SK-N-SH (cell line): ENCODE data around the gene CYBRD1.

Experiments
- EP300 ChIP-seq, 2 experiments: IDR thresholded peaks; 2 replicates each; pipeline versions ENCODE4 v1.4.0 to v1.6.1; 2012; ENCODE audit warnings: borderline replicate concordance in 1 of 2, low read depth in 1 of 2, low read length in 1 of 2
- TEAD4 ChIP-seq: IDR thresholded peaks from 2 replicates; pipeline ENCODE4 v1.4.0; 2012; ENCODE audit warnings: mild to moderate bottlenecking, borderline replicate concordance; ENCODE audit not compliant: insufficient read depth
- TF ChIP-seq, protein P1 (sequence below): fragments of 200-600 bp; sonication (generic); IDR thresholded peaks from 2 replicates; pipeline ENCODE4 v1.6.1; 2017; ENCODE audit warnings: antibody characterized with exemption, mild to moderate bottlenecking, moderate library complexity
- TF ChIP-seq, protein P2 (sequence below): fragments of 150-350 bp; IDR thresholded peaks from 2 replicates; pipeline ENCODE4 v1.6.1; 2017; ENCODE audit warnings: antibody characterized with exemption, low read length, low read depth, borderline replicate concordance
- TF ChIP-seq, protein P3 (sequence below): IDR thresholded peaks from 2 replicates; pipeline ENCODE4 v1.4.0; 2012; ENCODE audit warnings: low read depth
- TF ChIP-seq, protein P4 (sequence below): IDR thresholded peaks from 2 replicates; pipeline ENCODE4; 2012

DNA sequence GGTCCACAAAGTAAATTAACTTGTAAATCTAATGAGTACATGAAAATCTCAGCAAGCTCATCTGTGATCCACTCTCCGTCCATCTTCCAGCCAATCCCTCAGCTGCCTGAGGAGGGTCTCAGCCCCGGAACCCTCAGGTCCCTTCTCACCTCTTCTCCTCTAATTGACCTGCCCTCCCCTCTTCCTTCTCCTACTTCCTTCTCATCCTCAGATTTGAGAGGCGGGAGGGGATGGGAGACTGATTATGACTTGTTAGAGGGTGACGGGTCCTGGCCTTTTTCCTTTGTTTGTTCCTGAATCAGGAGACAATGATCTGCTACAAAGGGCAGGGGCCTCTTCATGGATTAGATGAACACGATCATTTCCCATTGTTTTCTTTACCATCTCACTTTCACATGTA lies 80.1 kb downstream of the CYBRD1 start:
- TF ChIP-seq, protein P1, sequence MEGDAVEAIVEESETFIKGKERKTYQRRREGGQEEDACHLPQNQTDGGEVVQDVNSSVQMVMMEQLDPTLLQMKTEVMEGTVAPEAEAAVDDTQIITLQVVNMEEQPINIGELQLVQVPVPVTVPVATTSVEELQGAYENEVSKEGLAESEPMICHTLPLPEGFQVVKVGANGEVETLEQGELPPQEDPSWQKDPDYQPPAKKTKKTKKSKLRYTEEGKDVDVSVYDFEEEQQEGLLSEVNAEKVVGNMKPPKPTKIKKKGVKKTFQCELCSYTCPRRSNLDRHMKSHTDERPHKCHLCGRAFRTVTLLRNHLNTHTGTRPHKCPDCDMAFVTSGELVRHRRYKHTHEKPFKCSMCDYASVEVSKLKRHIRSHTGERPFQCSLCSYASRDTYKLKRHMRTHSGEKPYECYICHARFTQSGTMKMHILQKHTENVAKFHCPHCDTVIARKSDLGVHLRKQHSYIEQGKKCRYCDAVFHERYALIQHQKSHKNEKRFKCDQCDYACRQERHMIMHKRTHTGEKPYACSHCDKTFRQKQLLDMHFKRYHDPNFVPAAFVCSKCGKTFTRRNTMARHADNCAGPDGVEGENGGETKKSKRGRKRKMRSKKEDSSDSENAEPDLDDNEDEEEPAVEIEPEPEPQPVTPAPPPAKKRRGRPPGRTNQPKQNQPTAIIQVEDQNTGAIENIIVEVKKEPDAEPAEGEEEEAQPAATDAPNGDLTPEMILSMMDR: no peak
- TF ChIP-seq, protein P2, sequence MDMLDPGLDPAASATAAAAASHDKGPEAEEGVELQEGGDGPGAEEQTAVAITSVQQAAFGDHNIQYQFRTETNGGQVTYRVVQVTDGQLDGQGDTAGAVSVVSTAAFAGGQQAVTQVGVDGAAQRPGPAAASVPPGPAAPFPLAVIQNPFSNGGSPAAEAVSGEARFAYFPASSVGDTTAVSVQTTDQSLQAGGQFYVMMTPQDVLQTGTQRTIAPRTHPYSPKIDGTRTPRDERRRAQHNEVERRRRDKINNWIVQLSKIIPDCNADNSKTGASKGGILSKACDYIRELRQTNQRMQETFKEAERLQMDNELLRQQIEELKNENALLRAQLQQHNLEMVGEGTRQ: no peak
- TF ChIP-seq TEAD4: no peak
- TF ChIP-seq, protein P3, sequence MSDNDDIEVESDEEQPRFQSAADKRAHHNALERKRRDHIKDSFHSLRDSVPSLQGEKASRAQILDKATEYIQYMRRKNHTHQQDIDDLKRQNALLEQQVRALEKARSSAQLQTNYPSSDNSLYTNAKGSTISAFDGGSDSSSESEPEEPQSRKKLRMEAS: no peak
- TF ChIP-seq EP300 (IDR thresholded peaks at IDR 0.05; ENCODE audit: borderline replicate concordance in 1 of 2, low read depth in 1 of 2, low read length in 1 of 2): no peak
- TF ChIP-seq, protein P4, sequence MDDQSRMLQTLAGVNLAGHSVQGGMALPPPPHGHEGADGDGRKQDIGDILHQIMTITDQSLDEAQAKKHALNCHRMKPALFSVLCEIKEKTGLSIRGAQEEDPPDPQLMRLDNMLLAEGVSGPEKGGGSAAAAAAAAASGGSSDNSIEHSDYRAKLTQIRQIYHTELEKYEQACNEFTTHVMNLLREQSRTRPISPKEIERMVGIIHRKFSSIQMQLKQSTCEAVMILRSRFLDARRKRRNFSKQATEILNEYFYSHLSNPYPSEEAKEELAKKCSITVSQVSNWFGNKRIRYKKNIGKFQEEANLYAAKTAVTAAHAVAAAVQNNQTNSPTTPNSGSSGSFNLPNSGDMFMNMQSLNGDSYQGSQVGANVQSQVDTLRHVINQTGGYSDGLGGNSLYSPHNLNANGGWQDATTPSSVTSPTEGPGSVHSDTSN: no peak
